Fibroblast of the aortic adventitia (primary cell): ENCODE measurements around the gene ZBP1. TPM values are rescaled to one million over a fixed set of nuclear protein-coding genes. Genes with fewer than 3 reads are reported as not detected.

Experiments
- DNase-seq: peaks from one replicate; pipeline ENCODE4 v3.0.0-alpha.2; 2010; ENCODE audit warnings: low read depth
- H3K4me3 ChIP-seq: 2 replicates; pipeline ENCODE4 v1.5.1; 2011; ENCODE audit warnings: low read depth, mild to moderate bottlenecking, control low read depth, low read length, moderate library complexity
- total RNA-seq: library from RNA; depleted of rRNA; stranded (reverse); fragments of >200 nt; gene quantifications from 2 replicates; pipeline ENCODE4 v1.2.3, GENCODE V29; 2012; ENCODE audit warnings: low replicate concordance
- TF ChIP-seq, protein P1 (sequence below): IDR thresholded peaks from 2 replicates; pipeline ENCODE4 v1.5.1; 2011; ENCODE audit warnings: mild to moderate bottlenecking, low read length, control low read depth, inconsistent platforms; ENCODE audit not compliant: insufficient read depth

The ZBP1 gene
- total RNA-seq, 1 donor: not detected

DNA sequence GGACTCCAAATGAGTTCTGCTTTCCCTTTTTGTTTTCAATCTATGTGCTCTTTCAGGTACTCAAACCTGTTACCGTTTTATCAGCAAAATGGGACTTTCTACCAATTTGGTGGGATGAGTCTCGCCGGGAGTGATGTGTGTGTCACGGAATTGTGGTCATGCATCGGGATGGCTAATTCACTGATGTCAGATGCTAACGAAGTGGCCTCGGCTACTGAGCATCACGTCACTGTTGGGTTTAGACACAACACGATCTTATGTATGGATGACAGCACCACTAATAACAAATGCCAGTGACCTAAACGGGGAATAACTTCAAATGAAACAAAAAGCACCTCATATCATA, 61.0 kb downstream of the ZBP1 start:
- TF ChIP-seq, protein P1, sequence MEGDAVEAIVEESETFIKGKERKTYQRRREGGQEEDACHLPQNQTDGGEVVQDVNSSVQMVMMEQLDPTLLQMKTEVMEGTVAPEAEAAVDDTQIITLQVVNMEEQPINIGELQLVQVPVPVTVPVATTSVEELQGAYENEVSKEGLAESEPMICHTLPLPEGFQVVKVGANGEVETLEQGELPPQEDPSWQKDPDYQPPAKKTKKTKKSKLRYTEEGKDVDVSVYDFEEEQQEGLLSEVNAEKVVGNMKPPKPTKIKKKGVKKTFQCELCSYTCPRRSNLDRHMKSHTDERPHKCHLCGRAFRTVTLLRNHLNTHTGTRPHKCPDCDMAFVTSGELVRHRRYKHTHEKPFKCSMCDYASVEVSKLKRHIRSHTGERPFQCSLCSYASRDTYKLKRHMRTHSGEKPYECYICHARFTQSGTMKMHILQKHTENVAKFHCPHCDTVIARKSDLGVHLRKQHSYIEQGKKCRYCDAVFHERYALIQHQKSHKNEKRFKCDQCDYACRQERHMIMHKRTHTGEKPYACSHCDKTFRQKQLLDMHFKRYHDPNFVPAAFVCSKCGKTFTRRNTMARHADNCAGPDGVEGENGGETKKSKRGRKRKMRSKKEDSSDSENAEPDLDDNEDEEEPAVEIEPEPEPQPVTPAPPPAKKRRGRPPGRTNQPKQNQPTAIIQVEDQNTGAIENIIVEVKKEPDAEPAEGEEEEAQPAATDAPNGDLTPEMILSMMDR: no peak
- H3K4me3 ChIP-seq: no peak overlapping the region
- no peak for DNase-seq

DNA sequence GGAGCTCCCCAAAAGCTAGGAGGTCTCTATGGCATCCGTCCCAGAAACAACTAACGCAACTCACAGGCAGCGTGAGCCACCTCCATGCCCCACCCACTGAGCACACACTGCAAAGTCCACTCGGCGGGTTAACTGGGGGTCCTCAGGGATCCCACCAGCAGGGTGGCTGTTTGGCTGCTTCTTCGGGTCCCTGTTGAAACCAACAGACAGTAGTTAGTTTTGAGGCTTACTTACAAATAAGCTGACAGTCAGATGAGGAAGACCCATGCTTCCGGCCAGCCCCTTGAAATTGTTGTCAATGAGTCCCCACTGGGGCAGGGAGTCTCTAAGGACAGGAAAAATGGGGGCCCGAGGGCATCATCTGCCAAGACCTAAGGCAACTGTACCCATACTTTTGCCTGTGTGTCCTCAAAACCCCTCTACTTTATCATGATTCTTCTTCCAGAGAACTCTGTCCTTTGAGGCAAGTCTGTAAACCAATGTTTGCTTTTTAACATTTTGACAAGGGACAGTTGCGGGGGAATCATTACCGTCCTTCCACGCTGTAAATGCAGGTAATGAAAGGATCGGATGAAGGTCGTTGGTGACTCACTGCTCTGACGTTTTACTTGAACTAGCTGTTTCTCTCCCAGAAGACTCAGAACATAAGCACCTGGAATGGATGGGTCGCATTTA, 61.5 kb downstream of the ZBP1 start:
- TF ChIP-seq, protein P1: no peak
- H3K4me3 ChIP-seq: no peak overlapping the region
- DNase-seq: no peak

DNA sequence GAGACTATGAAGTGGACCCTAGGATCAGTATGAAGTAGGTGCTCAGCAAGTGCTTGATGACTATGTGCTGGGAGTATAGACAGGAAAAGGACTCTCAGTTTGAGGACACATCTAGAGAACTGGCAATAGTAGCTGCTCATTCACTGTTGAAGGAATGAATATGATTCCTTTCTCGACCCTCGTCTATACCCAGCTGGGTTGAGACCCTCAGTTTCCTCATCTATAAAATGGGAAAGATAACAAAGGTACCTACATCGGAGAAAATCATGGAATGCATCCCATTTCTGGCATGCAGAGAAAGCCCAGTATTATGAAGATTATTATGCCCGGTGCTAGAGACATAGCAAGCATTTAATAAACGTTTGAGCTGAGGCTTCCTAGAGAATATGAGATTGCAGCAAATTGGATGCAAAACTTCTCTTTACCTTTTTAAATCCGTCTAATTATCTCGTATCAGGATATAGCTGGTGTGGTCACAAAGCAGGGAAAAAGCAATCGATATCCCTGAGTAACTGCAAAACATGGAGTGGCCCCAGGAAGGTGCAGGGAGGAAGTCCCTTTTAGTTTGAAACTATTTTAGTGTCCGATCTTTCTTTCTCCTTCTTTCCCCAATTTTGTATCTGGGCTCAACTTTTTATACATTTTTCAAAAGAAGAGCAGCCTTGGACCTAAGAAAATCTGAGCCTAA, 62.2 kb downstream of the ZBP1 start:
- TF ChIP-seq, protein P1: no peak
- no peak for DNase-seq
- no peak overlapping the region for H3K4me3 ChIP-seq

DNA sequence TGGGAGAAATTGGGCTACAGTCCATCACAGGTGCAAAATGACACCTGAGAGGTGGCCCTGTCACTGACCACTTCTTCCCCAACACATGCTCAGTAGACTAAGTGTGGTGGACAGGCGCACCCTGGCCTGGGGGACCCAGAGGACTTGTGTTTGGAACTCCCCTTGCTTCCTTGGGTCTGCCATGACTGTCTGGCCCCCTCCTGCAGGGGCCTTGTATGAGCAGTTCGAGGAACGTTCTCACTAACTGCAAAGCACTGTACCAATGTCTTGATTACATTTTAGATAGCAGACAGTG, 63.3 kb downstream of the ZBP1 start:
- H3K4me3 ChIP-seq: no peak overlapping the region
- no peak for DNase-seq
- TF ChIP-seq, protein P1: no peak

DNA sequence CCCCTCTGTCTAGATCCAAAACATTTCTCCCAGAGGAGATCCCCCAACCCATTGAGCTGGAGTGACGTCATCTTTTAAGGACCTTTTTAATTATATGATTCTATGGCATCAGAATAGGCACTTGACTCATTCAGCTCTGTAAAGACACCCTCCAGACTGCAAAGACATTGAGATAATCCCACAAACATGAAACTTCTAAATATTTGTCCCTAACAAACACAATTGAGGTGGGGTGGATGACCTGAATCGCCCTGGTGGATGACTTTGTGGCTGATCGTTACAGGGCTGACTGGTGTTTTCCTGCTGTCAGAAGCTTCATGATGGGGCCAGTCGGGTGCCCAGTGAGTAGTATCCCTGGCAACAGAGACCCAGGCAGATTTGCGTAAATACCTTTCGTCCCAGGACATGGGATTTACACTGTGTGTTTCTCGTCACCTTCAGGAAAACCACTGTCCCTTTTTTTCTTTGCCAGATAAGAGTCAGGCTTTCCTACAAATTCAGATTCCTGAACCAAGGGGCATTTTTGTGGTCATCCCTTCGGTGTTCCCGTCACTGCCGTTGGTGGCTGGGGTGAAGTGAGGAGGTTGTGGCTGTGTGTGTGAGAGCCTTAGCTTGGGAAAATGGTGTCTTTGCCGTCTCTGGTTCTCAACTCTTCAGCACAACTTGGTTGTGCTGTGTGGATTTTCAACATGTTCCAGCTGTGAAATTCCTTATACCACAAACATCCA, 64.6 kb downstream of the ZBP1 start:
- TF ChIP-seq, protein P1: no peak
- no peak for DNase-seq
- no peak overlapping the region for H3K4me3 ChIP-seq

Other genes starting within 250 kb of the ZBP1 start
- gene RBM38, start 229.0 kb downstream of the ZBP1 start, total RNA-seq: 2.0 and 6.1 TPM in 2 replicates
- gene CTCFL, start 95.3 kb downstream of the ZBP1 start, total RNA-seq: not detected in 2 replicates
- gene PCK1, start 59.3 kb downstream of the ZBP1 start, total RNA-seq: not detected in 2 replicates
- gene PMEPA1, start 89.6 kb upstream of the ZBP1 start, total RNA-seq: 1.4 and 1.6 TPM in 2 replicates